ENCODE results near the gene SLC9B1.
"Not testable (repeated sequence)": the region's sequence is repeated elsewhere in the genome, so short reads cannot be mapped to it uniquely, and the experiment has no call there.

SLC9B1 gene

GRCh38 chr4:102877477-102878106 lies 141.9 kb downstream of the SLC9B1 start:
- DNase-seq, result not testable (repeated sequence)

DNA sequence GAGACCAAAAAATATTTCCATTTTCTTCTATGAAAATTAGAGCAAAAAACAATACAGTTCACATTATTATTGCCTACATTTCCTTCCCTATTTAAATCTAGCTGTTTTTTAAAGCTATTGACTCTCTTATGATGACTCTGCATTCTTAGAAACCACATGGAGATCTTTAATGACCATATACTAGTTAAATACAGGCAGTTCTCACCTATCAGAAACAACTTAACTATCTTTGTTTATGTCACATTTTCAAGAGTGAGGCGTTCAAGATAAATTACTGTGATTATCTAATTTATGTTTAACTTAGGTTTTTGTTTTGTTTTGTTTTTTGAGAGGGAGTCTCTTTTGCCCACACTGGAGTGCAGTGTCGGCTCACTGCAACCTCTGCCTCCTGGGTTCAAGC lies 147.7 kb downstream of the SLC9B1 start:
- peak in 2 of 3 donors; percentile 30 to 32 for DNase-seq

GRCh38 chr4:102869569-102870197 lies 149.8 kb downstream of the SLC9B1 start:
- DNase-seq, result peak; percentile 30 to 51 (median 43)

GRCh38 chr4:102868781-102869568 lies 150.5 kb downstream of the SLC9B1 start, which contains the start of gene CISD2:
Gene CISD2 (plus strand): TSS chr4:102868992. CDS start chr4:102869085, 93 bp downstream.
- DNase-seq, result peak; percentile 94 to 98 (median 96)

GRCh38 chr4:102868153-102868780 lies 151.2 kb downstream of the SLC9B1 start:
- no peak for DNase-seq

DNA sequence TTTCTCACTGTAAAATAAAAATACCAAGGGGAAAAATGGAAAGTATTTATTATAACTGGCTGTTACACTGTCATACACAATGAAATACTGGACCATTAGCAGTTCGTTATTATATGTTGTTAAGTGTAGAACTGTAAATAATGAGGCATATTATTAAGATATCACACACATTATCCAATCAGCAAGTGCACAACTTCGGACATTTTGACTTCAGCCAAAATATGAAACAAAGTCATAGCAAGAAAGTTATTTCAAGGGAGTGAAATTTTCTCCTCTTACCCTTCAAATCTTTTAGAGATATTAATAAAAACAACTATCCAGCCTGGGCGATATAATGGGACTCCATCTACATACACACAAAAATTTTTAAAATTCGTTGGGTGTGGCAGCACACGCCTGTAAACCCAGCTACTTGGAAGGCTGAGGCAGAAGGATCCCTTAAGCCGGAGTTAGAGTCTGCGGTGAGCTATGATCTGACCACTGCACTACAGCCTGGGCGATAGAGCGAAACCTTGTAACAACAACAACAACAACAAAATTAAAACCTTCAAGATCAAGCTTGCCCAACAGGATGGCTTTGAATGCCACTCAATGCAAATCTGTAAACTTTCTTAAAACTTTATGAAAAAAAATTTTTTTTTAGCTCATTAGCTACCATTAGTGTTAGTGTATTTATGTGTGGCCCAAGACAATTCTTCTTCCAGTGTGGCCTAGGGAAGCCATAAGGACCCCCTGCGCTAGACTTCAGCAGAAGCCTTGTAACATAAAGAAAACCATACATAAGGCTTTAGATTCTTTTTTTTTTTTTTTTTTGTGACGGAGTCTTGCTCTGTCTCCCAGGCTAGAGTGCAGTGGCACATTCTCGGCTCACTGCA lies 152.0 kb downstream of the SLC9B1 start:
- DNase-seq, result peak in 1 of 3 donors; percentile 6

DNA sequence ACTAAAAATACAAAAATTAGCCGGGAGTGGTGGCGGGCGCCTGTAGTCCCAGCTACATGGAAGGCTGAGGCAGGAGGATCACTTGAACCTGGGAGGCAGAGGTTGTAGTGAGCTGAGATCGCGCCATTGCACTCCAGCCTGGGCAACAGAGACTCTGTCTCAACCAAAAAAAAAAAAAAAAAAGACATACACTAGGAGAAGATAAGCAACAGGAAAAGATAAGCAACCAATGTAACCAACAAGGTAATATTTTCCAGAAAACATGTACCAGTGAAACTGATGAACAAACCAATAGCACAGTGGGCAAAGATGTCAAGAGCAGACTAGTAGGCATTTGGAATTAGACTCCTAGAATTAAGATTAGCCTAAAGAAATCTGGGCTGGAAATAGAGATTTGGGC lies 154.2 kb downstream of the SLC9B1 start:
- DNase-seq, result not testable (repeated sequence)

DNA sequence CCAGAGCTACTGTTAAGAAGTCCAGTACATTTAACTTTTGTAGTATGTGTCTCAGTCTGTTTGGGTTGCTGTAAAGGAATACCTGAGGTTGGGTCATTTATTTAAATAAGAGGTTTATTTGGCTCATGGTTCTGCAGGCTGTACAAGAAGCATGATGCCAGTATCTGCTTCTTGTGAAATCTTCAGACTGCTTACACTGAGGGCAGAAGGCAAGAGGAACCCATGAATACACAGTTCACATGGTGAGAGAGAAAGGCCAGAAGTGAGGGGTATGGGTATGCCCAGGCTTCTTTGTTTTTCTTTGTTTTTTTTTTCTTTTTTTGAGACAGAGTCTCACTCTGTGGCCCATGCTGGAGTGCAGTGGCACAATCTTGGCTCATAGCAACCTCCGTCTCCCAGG lies 156.8 kb downstream of the SLC9B1 start:
- peak; percentile 20 to 29 (median 24) for DNase-seq

- DNase-seq, result peak; percentile 45 to 73 (median 68)
Measured at GRCh38 chr4:102862016-102862415, 157.5 kb downstream of the SLC9B1 start.

DNA sequence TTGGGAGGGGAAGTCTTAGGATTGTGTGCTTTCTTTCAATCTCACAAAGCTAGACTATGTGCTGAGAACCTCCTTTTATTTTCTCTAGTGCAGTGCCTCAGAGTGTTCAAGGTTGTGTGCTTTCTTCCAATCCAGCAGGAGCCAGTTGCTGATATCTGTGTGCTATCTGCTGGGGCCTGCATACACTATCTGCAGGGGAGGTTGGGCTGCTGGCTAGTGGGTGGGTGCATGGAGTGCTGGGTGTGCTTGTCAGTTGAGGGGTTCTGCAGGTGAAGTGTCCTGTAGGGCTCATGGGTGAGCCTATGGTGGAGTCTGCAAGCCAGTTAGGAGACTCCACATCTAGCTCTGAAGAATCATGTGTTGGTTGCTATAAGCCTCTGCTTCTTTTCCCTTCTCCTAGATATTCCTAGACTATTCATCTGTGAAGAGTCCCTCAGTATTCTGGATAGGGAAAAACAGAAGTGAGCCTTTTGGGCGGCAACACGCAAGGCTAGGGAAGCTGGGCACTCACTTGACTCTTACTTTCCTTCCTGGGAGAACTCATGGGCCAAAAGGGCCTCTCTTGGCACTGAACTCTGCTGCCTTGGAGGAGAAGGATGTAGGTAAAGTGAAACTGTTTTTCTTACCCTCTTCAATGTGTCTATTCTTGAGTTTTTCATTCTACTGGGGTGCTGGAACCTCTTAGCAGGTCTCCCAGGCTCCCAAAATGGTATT lies 158.7 kb downstream of the SLC9B1 start:
- DNase-seq, result peak; percentile 40 to 44 (median 40)

DNA sequence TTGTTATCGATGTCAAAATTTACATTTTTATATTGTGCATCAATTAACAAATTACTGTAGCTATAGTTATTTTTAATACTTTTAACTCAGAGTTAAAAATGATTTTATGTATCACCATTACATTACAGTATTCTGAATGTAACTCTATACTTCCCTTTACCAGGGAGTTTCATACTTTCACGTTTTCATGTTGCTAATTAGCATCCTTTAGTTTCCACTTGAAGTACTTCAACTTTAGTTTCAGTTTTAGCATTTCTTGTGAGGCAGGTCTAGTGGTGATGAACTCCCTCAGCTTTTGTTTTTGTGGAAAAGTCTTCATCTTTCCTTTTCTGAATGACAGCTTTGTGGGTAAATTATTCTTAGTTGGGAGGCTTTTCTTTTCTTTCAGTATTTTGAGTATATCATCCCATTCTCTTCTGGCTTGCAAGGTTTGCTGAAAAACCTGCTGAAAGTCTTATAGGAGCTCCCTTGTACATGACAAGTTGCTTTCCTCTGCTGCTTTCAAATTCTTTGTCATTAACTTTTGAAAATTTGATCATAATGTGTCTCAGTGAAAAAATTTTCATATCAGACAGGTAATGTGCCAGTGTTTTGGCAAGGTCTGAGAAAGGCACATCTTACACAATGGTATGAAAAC lies 160.6 kb downstream of the SLC9B1 start:
- DNase-seq, result no peak
